Amniotic stem cell (primary cell): ENCODE measurements around the gene PTPRD.

Source experiments
- DNase-seq: peaks from one replicate; lab custom pipeline; 2025; lab: John Stamatoyannopoulos, UW

The PTPRD gene

DNA sequence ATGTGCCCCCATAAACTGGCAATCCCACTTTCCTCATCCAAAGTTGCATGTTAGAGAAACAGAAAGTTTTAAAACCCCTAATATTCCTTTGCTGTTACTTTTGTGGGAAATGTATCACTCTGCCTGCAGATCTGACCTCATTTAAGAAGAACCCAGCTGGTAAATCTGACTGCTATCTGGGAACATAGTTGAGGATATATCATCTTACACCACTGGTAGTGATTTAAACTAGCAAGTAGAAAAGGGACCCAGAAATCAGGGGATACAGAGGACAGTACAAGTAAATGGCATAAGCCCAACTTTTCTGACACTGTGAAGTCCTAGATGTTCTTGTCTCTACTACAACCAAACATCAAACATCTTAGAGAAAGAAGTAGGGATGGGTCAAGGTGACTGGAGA, 1752.7 kb downstream of the PTPRD start:
- DNase-seq: no peak

DNA sequence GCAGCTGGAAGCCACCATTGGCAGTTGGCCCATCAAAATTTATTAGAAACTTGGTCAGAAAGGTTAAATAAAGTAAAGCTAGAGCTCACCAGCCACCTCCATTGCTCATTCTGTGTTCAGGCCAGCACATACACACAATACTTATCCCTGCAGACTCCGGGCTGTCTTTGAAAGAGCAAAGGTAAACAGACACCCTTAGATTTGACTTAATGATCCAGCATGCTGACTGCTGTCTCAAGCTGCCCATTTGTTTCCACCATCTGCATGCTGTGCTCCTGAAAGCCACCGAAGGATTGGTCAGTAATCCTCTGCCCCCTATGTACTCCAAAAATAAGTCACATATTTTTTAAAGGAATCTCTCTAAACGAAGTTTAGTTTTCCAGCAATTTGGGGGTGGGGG, 1753.4 kb downstream of the PTPRD start:
- DNase-seq: no peak

DNA sequence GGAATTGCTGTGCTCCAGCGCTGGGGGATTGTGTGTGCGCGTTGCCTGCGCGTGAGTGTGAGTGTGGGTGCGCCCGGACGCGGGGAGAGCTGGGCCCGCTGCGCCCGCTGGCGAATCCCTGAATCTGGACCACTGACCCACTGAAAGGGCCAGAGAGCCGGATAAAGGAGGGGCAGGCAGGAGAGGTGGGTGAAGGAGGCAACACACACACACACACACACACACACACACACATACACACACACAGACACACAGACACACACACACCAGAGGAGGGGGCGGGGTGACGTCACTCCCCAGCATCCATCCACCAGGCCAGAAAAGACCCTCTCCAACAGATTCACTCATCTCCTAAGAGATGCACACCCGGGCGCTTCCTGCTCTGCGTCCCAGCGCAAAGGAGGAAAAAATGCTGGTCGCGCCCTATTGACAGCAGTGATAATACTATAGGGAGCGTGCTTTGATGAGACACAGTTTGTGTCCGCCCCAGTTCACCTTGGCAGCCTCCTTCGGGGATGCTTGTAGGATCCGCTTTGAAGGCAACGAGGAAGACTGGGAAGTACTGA, 1754.1 kb downstream of the PTPRD start:
- no peak for DNase-seq

DNA sequence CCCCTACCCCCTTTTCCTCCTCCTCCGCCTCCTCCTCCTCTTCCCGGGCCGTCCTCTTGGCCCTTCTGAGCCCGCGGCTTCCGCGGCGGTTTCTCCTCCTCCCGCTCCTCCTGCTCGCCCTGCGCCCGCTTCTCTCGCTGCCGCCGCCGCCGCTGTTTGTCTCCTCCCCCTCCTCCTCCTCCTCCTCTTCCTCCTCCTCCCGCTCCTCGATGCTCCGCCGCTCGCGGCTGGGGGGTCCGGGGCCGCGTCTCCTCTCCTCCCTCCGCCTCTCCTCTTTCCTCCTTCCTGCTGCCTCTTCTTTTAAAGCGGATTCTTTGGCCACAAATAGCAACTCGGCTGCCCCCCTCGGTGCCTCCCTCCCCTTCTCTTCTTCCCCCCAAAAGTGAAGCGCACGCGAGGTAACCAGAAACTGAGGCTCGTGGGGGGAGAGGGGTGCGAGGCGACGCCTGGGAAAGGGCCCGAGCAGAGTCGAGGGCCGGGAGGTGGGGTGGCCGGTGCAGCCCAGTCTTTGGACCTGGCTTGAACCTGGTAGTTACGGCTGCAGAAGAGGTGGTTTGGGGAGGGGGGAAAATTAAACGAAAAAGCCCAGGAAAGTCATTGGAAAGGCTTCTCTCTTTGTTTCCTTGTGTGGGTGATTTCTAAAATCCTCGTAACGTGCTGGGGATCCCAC, 1754.7 kb downstream of the PTPRD start:
- DNase-seq: no peak

DNA sequence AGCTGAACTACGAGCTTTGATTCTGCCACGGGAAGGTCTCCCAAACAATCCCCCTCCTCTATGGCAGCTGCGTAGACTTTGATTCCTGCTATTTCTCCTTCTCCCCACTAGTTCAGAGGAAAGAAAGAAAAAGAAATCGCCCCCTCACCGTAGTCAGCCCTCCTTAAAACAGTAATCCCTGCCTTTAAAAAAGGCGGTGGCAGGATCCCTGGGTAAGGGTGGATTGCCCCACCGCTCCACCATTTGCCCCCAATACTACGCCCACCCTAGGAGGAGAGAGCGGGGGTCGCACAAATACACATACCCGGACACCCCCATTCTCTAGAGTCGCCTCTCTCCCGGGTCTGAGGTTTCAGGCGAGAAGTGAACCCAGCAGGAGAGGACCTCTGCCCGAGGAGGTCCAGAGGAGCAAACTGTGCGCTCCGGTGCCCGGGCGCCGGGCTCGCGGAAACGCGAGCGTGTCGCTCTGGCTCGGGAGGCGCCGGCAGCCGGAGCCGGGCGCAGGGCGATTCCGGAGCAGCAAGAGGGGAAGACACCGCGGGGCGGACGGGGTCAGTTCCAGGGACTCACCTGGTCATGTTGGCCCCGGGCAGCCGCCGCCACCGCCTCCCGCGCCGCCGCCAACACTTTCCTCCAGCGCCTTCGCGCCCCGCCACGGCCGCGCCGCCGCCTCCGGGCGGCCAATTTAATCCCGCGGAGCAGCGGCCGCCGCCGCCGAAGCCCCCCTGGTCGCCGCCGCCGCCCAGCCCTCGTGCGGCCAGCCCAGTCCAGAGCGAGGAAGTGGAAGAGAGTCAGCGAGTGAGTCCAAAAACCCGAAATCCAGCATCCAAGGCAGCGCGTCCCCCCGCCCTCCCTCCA, 1755.5 kb downstream of the PTPRD start:
- no peak for DNase-seq

DNA sequence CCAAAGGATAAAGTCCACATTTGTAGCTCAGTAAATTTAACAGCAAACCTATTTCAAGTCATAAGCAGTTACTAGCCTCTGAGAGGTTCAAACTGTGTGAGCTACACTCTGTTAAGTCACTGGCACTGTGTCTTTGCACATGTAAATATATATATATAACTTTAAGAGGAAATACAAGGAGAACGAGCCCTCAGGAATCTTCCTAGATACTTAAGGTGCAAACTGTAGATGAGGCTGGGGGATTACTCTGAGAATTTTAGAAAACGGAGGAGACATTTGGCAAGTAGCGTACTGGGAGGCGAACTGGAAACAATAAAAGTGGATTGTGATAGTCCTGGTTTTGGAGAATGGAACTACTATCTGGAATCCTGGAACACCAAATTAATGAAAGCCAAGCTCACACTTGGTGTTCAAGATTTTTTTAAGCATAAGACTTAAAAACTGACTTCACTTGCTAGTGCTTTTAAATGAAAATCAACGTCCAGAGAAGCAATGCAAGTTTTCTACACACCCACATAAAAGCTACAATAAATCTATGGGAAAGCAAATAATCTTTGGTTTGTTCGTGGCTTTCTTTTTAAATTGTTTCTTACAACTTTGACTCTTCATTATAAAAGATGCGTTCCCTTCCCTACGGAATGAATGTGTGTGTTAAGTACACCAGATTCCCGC, 1756.3 kb downstream of the PTPRD start:
- no peak for DNase-seq

DNA sequence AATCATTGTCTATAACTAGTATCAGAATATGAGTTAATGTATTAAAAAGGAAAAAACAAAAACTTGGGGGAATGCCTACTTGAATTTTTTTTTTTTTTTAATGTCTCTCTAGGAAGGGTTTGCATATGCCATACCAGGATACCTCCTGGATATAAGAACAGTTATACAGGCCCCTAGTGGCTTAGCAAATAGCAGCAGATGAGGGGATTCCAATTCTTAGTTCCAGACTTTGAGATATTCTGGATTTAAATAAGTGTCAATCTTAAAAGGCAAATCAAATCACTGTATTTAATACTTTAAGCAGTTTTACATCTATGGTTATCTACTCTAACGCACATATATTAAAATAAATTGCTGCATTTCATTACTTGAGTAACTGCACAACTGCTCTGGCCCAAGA, 1757.8 kb downstream of the PTPRD start:
- no peak for DNase-seq

DNA sequence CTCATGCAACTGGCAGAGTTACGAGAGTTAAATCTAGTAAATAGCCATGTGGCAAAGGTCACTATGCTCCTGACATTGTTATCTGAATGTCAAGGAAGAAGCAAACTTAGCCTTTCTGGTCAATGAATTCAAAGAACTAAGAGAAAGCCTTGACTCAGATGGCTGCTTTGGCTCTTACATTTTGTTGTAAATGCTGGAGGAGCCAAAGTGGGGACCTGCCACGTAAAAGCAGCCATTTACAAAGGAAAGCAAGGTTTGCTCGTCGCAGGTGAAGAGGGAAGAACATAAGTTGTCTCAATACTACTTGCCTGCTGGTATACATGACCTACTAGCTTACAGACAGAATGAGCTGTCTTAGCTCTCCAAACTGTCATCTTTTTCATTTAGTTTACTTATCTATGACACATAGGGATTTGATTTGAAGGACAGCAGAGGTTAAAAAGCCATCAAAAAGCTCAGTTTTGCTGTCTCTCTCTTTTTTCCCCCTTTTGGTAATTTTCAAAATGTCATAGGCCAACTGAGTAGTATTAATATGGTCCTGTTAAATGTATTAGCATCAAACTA, 1760.4 kb downstream of the PTPRD start:
- no peak for DNase-seq

DNA sequence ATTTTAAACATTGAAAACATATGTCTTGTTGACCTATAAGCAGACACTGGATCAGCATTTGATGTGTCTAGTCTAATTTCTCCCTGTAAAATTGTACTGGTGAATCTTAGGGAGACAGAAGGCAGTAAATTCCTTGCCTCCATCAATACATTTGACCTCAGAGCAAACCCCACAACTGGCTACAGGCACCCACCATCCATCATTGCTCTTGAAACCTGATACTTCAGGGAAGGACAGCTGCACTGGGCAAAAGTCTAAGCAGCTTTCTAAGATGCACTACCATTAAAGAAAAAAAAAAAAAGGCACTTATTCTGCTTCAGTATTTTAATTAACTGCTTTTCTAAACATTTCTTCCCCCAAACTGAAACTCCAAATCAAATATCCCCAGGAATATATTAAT, 1761.9 kb downstream of the PTPRD start:
- no peak for DNase-seq

DNA sequence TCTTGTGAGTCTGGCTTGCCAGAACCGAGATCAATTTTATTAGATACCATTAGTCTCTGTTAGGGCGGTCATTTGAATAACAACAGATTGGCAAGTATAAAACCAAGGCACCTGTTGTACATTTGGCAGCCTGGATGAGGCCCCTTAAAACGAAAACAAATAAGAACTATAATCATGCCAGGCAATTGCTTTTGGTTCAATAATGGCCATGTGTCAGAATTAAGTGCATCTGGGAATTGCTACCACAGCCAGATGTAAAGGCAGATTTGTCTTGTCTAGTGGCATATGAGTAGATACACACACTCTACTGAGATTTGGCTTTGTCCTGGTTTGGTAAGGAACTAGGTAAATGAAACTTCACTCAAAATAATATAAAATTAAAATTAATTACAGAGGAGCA, 1767.0 kb downstream of the PTPRD start:
- DNase-seq: no peak

DNA sequence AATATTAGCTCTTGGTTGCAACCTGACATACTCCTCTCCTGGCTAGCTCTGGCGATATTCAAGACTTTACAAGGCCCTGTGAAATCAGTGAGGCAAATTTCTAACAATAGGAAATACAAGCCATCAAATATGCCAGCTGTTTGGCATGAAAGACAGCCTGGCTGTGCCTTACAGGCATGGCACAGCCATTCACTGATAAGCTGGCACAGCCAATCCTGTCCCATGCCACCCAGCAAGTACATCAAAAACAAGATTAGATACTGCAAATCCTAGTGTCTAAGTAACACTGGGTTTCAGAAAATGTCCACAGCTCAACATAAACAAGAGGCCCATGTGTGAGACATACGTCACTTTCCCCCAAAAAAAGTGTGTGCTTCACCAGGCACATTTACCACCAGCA, 1767.4 kb downstream of the PTPRD start:
- no peak for DNase-seq

DNA sequence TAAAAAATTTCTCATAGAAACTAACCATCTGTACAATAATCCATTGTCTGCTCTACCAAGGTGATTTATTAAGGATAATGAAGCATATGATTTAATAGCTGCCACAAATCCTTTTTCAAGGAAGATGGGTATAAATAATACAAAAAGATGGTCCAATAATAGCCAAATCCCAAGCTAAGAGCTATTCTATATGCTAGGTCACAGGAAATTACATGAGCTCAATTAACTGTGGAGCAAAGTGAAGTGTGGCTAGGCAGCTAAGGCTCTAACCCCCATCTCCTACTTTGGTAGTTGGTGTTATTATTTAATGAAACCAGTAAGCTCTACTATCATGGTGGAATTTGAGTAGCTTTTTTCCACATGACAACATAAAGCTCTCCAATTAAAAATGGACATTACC, 1768.3 kb downstream of the PTPRD start:
- no peak for DNase-seq

DNA sequence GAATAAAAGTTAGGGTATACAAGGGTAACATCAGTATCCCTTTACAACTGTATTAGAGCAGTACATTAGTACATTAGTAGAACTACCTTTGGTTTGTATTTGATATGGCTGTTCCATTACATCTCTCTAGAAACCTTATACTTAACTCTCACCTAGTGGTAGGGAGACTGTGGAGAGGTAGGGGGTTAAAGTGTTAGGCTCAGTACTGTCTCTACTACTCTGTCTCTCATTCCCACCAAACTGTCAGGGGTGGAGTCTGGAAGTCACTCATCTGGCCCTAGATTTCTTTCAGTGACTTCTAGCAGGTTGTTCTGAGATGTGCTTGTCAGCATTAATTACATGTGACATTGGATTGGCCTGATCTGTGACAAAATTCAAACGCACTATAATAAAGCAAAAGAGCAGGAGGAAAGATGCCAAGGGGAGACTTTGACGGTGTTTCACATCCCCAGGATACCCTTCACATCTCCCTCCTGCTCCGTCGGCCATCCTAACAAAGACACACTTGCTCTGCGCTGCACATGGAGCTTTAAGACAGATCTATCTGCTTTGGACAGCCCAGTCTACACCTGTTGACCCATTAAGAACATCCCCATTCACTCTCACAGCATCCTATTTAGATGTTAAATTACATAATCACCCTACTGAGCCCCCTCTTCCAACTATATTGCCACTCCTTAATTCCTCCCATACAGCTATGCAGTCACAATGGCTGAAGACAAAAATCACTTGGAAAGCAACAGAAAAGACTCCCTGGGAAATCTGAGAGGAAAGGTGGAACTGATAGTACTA, 1770.2 kb downstream of the PTPRD start:
- DNase-seq: no peak

DNA sequence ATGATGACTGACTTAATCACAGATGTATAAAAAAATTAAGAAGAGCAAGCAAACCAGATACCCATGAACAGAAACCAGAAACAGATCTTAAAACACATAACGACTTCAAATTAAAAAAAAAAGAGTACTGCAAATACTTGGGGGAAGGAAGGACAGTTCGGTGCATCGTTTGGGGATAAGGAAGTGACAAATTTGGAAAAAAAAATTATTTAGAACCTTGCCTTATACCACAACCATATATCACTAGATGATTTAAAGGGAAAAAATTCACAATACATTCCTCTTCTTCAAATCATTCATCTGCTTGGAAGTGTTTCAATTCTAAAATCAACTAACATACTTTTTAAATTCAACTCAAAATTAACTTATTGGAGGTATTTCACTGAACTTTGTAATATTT, 1774.7 kb downstream of the PTPRD start:
- no peak for DNase-seq

DNA sequence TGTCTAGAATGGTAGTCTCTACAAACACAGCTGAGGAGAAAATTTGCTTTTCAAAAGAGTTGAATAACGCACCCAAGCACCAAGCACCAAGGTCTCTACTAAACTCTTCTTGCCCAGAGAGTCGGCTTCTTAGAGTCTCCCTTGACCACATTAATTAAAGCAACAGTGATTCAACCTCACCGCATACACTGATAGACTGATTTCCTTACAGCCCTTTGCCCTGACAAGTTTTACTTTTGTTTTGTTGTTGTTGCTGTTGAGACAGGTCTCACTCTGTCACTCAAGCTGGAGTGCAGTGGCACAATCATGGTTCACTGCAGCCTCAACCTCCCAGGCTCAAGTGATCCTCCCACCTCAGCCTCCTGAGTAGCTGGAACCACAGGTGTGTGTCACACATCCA, 1777.5 kb downstream of the PTPRD start:
- no peak for DNase-seq

DNA sequence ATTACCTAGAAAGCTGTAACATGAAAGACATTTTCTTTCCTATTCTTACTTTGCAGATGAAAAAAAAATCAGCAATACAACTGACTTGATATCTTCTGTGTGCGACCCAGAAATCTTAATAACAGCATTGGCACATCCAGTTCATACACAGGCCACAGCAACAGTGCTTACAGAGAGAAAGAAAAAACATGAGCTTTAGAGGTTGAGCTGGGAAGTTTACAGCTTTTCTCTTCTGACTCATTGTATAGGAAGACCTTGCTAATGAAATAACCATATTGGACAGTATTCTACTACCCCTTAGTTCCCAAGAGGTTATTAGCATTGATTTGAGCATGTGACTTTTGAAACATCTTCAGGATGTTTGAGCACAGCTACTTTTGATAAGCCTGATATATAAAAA, 1779.8 kb downstream of the PTPRD start:
- no peak for DNase-seq

DNA sequence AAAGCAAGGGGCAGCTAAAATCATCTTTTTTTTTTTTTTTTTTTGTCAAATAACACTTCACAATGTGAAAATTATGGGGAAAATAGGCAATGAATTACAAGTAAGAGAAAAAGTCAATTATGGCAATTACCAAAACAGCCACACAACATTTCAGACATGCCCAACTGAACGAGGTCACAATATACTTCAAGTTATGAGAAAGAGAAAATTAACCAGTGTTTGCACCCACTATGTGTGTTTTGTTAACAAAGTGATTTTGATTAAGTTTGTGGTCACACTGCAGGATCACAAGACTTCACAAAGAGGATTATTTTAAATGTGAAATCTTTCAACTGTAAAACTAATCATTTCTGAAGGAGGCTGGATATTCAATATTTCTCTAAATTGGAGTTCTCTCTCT, 1780.4 kb downstream of the PTPRD start:
- no peak for DNase-seq

DNA sequence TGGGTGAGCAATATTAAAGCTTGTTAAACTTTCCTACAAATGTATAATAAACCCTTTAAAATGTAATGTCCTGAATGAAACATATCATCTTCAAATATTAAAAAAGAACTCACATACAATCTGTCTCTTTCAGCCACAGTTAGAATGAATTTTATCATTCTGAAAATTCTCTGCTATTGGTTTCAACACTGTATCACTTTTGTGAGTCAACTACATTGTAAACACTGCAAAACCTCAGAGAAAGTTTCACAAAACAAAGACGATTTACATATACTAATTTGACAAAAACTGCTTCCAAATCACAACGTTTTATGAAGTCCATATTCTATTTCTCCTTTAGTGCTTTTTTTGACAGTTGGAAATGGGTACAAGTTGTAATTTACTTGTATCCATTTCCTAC, 1781.2 kb downstream of the PTPRD start:
- no peak for DNase-seq

DNA sequence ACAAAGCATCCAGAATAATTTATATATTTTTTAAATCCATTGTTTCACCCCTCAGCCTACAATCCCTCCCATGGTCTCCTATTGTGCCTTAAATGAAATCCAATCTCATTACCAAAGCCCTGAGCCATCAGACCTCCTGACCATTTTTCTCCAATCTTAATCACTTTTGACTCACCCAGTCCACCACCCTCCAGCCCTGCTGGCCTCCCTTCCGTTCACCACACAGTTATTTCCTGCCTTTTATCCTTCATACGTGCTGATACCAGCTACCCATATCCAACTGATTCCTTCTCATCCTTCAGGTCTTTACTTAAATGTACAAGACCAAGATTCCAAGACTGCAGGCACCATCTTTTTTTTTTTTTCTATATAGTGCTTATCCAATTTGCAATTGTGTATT, 1786.5 kb downstream of the PTPRD start:
- DNase-seq: no peak

DNA sequence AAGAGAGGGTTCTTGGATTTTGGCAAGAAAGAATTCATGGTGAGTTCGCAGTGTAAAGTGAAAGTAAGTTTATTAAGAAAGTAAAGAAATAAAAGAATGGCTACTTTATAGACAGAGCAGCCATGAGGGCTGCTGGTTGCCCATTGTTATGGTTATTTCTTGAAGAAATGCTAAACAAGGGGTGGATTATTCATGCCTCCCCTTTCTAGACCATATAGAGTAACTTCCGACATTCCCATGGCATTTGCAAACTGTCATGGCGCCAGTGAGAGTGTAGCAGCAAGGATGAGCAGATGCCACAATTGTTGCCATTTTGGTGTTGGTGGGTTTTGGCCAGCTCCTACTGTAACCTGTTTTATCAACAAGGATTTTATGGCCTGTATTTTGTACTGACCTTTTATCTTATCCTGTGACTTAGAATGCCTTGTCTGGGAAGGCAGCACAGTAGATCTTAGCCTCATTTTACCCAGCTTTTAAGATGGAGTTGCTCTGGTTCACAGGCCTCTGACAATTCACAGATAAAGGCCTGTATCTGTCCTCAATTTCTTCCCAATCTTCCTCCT, 1787.1 kb downstream of the PTPRD start:
- no peak for DNase-seq

DNA sequence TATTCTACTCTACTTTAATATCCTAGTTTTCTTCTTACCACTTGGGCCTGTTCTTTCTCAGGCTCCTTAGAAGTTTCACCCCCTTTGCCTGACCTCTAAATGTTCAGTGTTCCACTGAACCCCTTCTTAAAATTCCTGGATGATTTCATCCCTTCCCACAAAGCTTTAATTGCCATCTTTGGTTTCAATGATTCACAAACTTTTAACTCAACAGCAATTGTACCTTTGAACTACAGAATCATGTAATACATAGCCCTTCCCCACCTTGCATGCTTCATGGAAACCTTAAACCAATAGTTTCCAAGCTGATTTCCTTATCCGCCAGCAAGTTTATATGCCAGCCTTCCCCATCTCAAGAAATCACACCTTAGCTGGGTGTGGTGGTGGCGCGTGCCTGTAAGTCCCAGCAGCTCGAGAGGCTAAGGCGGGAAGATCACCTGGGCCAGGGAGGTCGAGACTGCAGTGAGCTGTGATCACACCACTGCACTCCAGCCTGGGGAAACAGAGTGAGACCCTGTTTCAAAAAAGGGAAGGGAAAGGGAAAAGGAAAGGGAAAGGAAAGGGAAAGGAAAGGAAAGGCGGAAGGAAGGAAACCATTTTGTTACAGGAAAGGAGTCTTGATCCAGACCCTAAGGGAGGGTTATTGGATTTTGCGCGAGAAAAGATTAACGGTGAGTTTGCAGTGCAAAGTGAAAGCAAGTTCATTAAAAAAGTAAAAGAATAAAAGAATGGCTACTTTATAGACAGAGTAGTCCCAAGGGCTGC, 1789.5 kb downstream of the PTPRD start:
- no peak for DNase-seq
